ENCODE results near the gene SPINK7. TPM values are rescaled to one million over a fixed set of nuclear protein-coding genes. Genes with fewer than 3 reads are reported as not detected.

SPINK7 gene
- total RNA-seq, 2 experiments from 2014 or later, result not detected

DNA sequence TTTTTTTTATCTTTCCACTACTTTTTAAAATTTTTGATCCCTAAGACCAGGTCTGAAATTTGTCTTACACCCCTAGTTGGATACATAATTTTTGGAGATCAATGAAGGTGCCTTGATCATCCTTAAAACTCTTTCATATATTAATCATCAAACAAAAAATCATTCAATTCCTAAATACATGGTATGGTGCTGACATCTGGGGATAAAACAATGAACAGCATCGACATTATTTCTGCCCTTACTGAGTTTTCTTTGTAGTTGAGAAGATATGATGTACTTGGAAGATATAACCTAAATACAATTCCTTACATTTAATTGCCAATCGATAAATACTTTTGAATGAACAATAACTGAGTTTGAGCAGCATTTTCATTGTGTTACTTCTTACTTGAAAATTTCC lies 41.4 kb downstream of the SPINK7 start:
- BruUV-seq (replicated peaks), result no TSS peak
- no peak overlapping the region for H3K4me3 ChIP-seq (ENCODE audit: low read depth, low read length, poor library complexity, severe bottlenecking)
- intact Hi-C loops (cut with micrococcal nuclease; ENCODE audit: unreplicated experiment), result no loop called here
- ChIA-PET POLR2A (no interaction called here), CTCF (ENCODE audit: unreplicated experiment) (no interaction called here)
- no peaks in the 10 kb centered on the region for H3K36me3 ChIP-seq (ENCODE audit: insufficient read depth, low read length)
- H4K20me1 ChIP-seq (ENCODE audit: insufficient read depth, low read length), result no peaks in the 10 kb centered on the region
- no peak for DNase-seq (ENCODE audit: low spot score)
- TF ChIP-seq, protein P1, sequence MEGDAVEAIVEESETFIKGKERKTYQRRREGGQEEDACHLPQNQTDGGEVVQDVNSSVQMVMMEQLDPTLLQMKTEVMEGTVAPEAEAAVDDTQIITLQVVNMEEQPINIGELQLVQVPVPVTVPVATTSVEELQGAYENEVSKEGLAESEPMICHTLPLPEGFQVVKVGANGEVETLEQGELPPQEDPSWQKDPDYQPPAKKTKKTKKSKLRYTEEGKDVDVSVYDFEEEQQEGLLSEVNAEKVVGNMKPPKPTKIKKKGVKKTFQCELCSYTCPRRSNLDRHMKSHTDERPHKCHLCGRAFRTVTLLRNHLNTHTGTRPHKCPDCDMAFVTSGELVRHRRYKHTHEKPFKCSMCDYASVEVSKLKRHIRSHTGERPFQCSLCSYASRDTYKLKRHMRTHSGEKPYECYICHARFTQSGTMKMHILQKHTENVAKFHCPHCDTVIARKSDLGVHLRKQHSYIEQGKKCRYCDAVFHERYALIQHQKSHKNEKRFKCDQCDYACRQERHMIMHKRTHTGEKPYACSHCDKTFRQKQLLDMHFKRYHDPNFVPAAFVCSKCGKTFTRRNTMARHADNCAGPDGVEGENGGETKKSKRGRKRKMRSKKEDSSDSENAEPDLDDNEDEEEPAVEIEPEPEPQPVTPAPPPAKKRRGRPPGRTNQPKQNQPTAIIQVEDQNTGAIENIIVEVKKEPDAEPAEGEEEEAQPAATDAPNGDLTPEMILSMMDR (conservative IDR thresholded peaks at IDR 0.05; ENCODE audit: low read length), result no peak
- TF ChIP-seq EZH2phosphoT487 (IDR thresholded peaks at IDR 0.05; ENCODE audit: borderline replicate concordance, low read depth, low read length), result no peak
- no peak overlapping the region for H3K4me2 ChIP-seq (ENCODE audit: low read length)
- H3K79me2 ChIP-seq (ENCODE audit: insufficient read depth, low read depth, low read length), result no peaks in the 10 kb centered on the region
- H3K27ac ChIP-seq (ENCODE audit: low read depth, low read length, poor library complexity, severe bottlenecking), result no peak overlapping the region
- no peaks in the 10 kb centered on the region for H3K4me1 ChIP-seq (ENCODE audit: insufficient read depth, low read length, poor library complexity, severe bottlenecking)
- no peak overlapping the region for H2AFZ ChIP-seq (ENCODE audit: low read length)
- H3K9me2 ChIP-seq (ENCODE audit: insufficient read depth, low read length), result no peaks in the 10 kb centered on the region
- H3K9me3 ChIP-seq (ENCODE audit: low read length), result no peaks in the 10 kb centered on the region

DNA sequence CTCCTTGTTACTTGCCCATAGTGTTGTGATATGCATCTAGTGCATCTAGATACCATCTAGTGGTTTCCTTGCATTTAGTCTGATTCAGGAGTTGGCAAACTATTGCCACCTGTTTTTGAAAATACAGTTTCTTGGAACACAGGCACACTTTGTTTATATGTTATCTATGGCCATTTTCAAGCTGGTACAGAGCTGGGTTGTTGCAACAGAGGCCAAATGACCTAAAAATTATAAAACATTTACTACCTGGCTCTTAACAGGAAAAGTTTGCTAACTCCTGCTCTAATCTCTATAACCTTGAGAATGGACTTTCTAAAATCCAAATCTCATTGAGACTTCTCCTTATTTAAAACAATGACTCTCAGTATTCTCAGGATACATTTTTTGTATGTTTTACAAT lies 52.1 kb downstream of the SPINK7 start:
- ChIA-PET CTCF (ENCODE audit: unreplicated experiment) (no interaction called here), POLR2A (no interaction called here)
- Histone ChIP-seq H3K9me2 (ENCODE audit: insufficient read depth, low read length) (no peaks in the 10 kb centered on the region), H3K4me2 (ENCODE audit: low read length) (no peak overlapping the region), H3K36me3 (ENCODE audit: insufficient read depth, low read length) (no peaks in the 10 kb centered on the region), H3K4me3 (ENCODE audit: low read depth, low read length, poor library complexity, severe bottlenecking) (no peak overlapping the region), H2AFZ (ENCODE audit: low read length) (no peak overlapping the region), H4K20me1 (ENCODE audit: insufficient read depth, low read length) (no peaks in the 10 kb centered on the region), H3K9me3 (ENCODE audit: low read length) (no peaks in the 10 kb centered on the region), H3K4me1 (ENCODE audit: insufficient read depth, low read length, poor library complexity, severe bottlenecking) (no peaks in the 10 kb centered on the region), H3K79me2 (ENCODE audit: insufficient read depth, low read depth, low read length) (no peaks in the 10 kb centered on the region), H3K27ac (ENCODE audit: low read depth, low read length, poor library complexity, severe bottlenecking) (no peak overlapping the region)
- DNase-seq (ENCODE audit: low spot score), result no peak
- intact Hi-C loops (cut with micrococcal nuclease; ENCODE audit: unreplicated experiment), result no loop called here
- no TSS peak for BruUV-seq (replicated peaks)
- TF ChIP-seq, protein P1 (conservative IDR thresholded peaks at IDR 0.05; ENCODE audit: low read length), result no peak
- no peak for TF ChIP-seq EZH2phosphoT487 (IDR thresholded peaks at IDR 0.05; ENCODE audit: borderline replicate concordance, low read depth, low read length)

Other genes starting within 250 kb of the SPINK7 start
- gene SPINK5, start 248.4 kb upstream of the SPINK7 start, total RNA-seq (2014; rRNA removed; shearing (Covaris generic)), result not detected in 2 replicates
- gene SPINK5, start 248.4 kb upstream of the SPINK7 start, total RNA-seq (2022), result not detected in 2 replicates
- gene SPINK14, start 143.9 kb upstream of the SPINK7 start, total RNA-seq (2014; rRNA removed; shearing (Covaris generic)), result not detected in 2 replicates
- gene SPINK14, start 143.9 kb upstream of the SPINK7 start, total RNA-seq (2022), result not detected in 2 replicates
- not detected in 2 replicates for gene SPINK6, start 109.4 kb upstream of the SPINK7 start, total RNA-seq (2014; rRNA removed; shearing (Covaris generic))
- not detected in 2 replicates for gene SPINK6, start 109.4 kb upstream of the SPINK7 start, total RNA-seq (2022)
- gene MARCOL, start 73.9 kb upstream of the SPINK7 start, total RNA-seq (2014; rRNA removed; shearing (Covaris generic)), result not detected in 2 replicates
- not detected in 2 replicates for gene MARCOL, start 73.9 kb upstream of the SPINK7 start, total RNA-seq (2022)
- not detected in 2 replicates for gene SPINK13, start 43.6 kb upstream of the SPINK7 start, total RNA-seq (2014; rRNA removed; shearing (Covaris generic))
- not detected in 2 replicates for gene SPINK13, start 43.6 kb upstream of the SPINK7 start, total RNA-seq (2022)
- not detected in 2 replicates for gene SPINK9, start 23.1 kb downstream of the SPINK7 start, total RNA-seq (2014; rRNA removed; shearing (Covaris generic))
- gene SPINK9, start 23.1 kb downstream of the SPINK7 start, total RNA-seq (2022), result not detected in 2 replicates
- 29.9 and 37.6 TPM in 2 replicates for gene FBXO38, start 71.5 kb downstream of the SPINK7 start, total RNA-seq (2014; rRNA removed; shearing (Covaris generic))
- gene FBXO38, start 71.5 kb downstream of the SPINK7 start, total RNA-seq (2022), result 49.5 and 56.8 TPM in 2 replicates

Data from OCI-LY7 (cell line).